Stimulated activated CD8-positive, alpha-beta memory T cell treated with anti-CD3 and anti-CD28 coated beads, Interleukin-15, amount 100 ng/mL, for 1 hour (primary cell): ENCODE measurements around the gene NTN3.
"Not testable (repeated sequence)": the region's sequence is repeated elsewhere in the genome, so short reads cannot be mapped to it uniquely, and the experiment has no call there.

Source experiments
- DNase-seq: peaks from one replicate; pipeline ENCODE4 v3.0.0-alpha.2; 2020; ENCODE audit warnings: low read depth

Gene NTN3

DNA sequence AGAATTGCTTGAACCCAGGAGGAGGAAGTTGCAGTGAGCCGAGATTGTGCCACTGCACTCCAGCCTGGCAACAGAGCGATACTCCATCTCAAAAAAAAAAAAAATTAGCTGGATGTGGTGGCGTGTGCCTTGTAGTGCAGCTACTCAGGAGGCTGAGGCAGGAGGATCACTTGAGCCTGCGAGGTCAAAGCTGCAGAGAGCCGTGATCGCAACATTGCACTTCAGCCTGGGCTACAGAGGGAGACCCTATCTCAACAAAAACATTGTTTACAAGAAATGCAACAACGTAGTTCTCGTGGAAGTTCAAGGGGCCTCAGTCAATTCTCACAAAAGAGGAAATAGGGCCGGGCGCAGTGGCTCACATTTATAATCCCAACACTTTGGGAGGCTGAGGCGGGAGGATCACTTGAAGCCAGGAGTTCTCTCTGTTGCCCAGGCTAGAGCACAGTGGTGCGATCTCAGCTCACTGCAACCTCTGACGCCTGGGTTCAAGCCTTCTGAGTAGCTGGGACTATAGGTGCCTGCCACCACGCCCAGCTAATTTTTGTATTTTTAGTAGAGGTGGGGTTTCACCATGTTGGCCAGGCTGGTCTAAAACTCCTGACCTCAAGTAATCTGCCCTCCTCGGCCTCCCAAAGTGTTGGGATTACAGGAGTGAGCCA is 29.8 kb upstream of the NTN3 start:
- DNase-seq = not testable (repeated sequence)

DNA sequence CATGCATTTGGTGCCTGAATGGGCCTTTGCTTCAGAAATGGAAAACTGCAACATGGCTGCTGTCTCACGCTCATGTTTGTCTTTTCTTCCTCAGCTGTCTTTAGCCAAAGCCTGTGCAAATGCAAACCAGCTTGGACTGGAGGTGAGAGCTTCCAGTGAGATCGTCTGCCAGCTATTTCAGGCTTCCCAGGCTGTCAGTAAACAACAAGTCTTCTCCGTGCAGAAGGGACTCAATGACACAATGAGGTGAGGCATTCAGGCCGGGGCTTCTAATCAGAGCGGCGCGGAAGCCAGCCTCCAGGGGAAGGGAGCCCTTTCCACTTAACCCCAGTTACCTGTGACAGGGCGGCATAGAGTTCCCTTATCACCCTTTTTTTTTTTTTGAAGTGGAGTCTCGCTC is 27.5 kb upstream of the NTN3 start:
- DNase-seq = no peak

DNA sequence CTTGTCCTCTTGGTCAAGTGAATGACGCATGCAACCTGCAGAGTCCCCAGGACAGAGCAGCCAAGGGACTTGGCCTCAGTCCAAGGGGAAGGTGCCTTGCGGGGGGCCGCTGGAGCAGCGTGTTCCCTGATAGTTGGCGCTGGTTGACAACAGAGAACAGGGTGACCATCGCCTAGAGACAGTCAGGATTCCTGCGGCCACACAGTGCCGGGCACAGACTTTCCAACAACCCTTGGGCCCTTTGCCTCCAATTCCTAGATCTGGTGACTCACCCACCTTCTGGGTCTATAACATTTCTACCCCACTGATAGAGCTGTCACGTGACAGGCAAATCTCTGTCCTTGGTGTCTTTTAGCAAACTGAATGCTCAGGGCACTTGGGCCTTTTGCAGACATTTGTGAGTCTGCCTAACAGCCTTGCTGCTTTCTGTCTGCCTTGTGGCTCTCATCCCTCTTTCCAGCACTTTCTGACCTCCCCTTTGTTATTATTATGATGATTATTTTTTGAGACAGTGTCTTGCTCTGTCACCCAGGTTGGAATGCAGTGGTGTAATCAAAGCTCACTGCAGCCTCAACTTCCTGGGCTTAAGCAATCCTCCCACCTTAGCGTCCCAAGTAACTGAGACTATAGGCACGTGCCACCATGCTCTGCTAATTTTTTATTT is 23.0 kb upstream of the NTN3 start:
- DNase-seq = no peak

DNA sequence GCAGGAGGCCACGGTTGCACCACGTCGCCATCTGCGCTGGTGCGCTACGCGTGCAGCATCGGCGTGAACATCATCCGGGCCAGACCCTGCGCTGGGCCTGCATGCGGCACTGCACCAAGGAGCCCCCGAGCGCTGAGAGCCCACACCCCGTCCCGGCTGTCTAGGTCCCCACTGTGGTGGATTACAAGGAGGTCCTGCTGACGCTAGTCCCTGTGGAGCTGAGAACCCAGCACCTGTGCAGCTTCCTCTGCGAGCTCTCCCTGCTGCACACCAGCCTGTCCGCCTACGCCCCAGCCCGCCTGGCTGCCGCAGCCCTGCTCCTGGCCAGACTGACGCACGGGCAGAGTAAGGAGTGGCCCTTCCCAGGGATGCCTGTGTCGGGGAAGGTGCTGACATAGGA is 22.0 kb upstream of the NTN3 start:
- no peak for DNase-seq

DNA sequence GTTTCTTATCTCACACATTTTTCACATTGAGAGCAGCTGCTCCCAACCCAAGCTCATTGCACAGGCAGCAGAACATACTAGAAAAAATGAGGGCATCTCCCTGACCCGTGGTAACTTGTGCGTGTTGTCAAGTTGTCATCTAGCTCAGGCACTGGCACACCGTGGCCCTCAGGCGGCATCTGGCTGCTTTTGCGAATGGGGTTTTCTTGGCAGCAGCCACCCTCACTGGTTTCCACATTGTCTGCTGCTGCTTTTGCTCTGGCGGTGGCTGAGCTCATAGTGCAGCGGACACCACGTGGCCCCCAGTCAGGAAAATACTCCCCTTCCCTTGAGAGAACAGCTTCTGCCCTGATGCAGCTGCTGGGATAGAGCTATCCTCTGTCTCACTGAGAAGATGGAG is 20.6 kb upstream of the NTN3 start:
- DNase-seq = no peak

DNA sequence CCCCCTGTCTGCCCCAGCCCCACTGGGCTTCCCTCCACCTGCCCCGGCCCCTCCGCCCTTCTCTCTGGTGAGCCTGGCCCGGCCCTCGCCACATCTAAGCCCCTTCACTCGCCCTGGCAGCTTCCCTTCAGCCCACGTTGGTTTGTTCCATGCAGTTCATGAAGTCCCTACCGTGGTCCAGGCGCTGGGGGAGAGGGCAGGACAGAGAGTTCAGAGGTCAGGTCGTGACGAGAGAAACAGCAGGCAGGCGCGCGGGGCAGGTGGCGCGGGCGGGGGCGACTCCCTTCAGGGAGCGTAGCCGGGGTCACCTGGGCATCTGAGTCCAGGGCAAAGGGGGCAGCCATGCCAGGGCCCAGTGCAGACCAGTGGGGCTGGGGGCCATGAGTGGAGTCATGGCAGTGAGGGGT is 20.1 kb upstream of the NTN3 start:
- no peak for DNase-seq

DNA sequence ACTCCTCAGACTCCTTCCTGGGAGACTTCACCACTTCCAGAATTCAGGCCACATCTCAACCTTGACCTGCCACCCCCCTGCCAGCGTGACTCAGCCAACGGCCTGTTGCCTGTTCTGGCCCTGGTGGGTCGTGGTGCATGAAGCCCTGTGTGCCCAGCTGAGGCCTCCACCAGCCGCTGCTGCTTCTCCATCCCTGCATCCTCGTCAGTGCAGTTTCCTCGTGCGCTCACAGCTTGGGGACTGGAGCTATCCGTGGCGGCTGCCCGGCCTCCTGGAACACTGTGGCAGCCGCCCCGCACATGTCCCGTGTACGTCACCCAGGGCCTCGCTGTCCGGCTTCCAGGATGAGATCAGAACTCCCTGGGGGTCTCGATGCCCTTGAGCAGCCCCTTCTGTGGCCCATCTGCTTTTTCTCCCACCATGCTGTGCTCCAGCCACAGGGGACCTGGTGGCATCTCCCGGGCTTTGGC is 19.2 kb upstream of the NTN3 start:
- no peak for DNase-seq

DNA sequence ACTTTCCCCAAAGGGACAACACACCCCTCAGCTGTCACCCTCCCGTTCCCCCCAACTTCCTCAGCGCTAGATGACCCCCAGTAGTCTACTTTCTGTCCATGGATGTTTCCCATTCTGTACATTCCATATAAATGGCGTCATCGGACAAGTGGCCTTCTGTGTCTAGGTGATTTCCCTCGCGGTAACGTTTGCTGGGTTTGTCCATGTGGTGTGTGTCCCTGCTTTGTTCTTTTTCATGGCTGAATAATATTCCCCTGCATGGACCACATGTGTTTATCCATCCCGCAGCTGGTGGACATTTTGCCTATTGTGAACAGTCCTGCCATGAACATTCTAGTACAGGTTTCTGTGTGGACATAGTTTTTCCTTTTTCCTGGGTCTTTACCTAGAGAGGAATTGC is 18.4 kb upstream of the NTN3 start:
- DNase-seq = no peak

DNA sequence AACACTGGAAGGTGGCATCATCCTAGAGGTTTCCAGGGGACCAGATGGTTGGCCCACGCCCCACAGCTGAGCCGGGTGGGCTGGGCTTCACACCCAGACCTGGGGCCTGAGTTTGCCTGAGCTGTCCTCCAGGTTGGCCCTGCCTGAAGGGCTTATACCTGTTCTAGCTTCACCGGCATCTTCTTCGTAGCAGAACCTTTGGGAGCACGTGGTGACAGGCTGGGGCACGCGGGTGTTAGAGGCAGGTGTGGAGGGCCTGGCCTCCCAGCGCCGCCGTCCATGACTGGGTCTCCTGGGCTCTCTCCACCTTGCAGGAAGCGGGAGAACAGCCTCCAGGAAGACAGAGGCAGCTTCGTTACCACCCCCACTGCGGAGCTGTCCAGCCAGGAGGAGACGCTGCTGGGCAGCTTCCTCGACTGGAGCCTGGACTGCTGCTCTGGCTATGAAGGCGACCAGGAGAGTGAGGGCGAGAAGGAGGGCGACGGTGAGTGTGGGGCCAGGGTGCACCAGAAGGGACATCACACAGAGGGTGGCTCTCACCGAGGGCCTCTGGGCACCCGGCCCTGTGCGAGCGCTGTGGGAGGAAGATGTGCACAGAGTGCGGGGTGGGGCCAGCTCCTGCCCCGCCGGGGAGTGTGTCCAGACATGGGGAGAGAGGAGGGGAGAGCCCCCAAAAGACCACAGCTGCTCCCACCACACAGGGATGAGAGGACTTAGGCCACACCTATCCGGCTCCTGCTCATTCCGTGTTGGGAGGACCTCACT is 15.8 kb upstream of the NTN3 start:
- DNase-seq = no peak

DNA sequence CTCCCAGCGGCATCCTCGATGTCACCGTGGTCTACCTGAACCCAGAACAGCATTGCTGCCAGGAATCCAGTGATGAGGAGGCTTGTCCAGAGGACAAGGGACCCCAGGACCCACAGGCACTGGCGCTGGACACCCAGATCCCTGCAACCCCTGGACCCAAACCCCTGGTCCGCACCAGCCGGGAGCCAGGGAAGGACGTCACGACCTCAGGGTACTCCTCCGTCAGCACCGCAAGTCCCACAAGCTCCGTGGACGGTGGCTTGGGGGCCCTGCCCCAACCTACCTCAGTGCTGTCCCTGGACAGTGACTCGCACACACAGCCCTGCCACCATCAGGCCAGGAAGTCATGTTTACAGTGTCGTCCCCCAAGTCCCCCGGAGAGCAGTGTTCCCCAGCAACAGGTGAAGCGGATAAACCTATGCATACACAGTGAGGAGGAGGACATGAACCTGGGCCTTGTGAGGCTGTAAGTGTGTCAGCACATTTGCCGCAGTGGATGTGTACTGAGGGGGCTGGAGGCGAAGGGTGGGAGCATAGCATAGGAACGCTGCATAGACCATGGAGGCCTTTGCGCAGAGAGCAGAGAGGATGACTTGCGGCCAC is 14.4 kb upstream of the NTN3 start:
- no peak for DNase-seq

DNA sequence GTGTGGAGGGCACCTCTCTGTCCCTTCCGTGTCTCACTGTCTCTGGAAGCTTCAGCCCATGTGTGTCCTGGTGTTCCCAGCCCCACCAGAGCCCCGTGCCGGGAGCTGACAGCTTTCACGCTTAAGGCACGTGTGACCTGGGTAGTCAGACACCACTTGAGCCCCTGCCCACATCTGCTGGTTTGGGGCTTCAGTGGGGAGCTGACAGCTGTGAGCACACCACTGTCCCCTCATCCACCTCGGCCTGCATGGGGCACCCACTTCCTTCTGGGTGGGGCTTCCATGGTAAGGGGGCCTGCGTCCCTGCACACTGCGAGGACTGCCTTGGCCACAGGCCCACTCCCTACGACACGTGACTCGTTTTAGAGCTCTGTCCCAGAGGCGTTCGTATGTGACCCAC is 13.8 kb upstream of the NTN3 start:
- DNase-seq = no peak

DNA sequence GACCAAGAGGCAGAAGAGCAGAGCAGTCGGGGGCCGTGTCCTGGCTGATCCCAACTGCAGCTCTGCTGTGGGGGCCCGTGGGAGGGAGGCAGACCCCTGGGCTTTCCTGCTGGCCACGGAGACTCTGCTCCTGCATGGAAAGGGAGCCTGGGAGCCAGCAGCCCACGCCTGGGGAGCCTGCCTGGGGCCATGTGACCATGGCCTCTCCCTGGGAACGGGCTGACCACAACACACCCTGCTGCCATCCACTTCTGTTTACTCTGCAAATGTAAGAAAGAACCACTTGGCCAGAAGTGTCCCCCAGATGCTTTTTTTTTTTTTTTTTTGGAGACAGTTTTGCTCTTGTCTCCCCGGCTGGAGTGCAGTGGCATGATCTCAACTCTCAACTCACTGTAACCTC is 13.2 kb upstream of the NTN3 start:
- no peak for DNase-seq

DNA sequence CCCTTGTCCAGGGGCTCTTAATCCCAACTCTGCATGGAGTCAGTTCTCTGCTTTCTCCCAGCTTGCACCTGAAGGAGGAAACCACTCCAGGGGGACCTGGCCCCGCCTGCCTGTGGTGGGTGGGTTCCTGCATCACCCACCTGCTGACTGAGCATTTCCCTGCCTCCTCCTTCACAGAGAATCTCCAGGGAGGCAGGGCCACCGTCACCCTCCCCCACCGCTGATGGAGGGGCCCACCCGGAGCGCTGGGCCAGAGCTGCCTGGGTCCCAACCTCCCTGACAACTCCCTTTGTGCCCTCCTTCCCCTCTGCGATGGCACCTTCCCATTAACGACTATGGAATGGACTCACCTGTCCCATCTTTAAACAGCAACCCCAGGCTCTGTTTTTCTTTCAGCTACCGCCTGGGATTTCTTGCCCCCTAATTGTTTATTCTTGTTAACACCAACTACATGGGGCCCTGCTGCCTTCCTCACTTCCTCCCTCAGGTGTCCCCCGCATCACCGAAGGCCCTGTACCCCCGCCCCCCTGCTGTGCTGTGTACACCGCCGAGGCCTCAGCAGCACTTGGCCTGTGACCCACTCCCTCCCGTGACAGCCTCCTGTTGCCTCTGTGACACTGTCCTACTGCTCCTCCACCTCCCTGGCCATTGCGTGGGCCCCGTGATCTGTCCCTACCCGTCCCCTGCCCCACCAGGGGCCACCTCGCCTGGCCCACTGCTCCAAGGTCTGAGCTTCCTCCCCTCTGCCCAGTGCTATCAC is 12.0 kb upstream of the NTN3 start:
- no peak for DNase-seq

DNA sequence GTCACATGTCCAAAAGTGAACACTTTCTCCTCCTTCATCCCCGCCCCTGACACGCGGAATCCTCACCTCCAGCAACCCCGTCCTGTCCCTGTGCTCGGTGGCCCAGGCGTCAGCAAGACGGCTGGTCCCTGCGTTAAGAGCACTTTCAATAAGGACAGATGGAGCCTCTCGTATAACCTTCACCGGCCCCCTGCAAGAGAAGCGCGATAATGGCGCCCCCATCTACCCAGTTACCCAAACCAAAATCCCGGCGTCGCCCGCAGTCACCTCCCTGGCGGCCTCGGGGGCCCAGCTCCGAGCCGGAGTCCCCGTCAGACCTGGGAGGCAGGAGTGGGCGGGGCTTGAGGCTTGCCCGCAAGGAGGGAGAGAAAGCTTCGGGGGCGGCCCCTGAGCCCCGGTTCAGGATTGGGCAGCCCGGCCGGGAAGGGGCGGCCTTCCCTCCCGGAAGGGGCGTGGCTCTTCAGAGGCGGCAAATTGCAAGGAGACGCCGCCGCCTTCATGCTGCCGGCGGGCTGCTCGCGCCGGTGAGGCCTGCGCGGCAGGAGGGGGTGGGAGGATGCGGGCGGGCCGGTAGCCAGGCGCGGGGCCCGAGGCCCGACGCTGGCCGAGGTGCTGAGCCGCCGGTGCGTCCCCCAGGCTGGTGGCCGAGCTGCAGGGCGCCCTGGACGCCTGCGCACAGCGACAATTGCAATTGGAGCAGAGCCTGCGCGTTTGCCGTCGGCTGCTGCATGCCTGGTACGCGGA is 11.3 kb upstream of the NTN3 start, which contains the start of gene TEDC2:
TSS of gene TEDC2 (plus strand) at position 463 of the 744 bp plus-strand sequence. CDS start at position 499, 36 bp downstream.
- peak; percentile 95 for DNase-seq

DNA sequence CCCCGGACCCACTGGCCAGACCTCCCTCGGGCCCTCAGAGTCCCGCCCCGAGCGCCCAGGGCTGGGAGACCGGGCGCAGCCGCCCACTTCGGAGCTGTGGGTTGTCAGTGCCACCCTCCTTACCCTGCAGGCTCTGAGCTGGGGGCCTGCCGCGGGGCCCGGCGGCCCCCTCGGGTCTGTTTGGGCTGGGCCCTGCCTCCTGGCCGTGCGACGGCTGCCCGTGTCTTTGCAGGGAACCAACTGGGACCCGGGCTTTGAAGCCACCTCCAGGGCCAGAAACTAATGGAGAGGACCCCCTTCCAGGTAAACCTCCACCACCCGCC is 10.7 kb upstream of the NTN3 start:
- DNase-seq = no peak

DNA sequence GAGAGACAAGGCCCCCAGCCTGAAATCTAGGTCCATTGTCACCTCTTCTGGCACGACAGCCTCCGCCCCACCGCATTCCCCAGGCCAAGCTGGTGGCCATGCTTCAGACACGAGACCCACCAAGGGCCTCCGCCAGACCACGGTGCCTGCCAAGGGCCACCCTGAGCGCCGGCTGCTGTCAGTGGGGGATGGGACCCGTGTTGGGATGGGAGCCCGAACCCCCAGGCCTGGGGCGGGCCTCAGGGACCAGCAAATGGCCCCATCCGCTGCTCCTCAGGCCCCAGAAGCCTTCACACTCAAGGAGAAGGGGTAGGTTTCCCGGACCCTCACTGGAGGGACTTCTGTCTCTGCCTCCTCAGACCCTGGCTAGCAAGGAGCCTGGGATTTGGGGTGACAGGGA is 10.2 kb upstream of the NTN3 start:
- DNase-seq = no peak

DNA sequence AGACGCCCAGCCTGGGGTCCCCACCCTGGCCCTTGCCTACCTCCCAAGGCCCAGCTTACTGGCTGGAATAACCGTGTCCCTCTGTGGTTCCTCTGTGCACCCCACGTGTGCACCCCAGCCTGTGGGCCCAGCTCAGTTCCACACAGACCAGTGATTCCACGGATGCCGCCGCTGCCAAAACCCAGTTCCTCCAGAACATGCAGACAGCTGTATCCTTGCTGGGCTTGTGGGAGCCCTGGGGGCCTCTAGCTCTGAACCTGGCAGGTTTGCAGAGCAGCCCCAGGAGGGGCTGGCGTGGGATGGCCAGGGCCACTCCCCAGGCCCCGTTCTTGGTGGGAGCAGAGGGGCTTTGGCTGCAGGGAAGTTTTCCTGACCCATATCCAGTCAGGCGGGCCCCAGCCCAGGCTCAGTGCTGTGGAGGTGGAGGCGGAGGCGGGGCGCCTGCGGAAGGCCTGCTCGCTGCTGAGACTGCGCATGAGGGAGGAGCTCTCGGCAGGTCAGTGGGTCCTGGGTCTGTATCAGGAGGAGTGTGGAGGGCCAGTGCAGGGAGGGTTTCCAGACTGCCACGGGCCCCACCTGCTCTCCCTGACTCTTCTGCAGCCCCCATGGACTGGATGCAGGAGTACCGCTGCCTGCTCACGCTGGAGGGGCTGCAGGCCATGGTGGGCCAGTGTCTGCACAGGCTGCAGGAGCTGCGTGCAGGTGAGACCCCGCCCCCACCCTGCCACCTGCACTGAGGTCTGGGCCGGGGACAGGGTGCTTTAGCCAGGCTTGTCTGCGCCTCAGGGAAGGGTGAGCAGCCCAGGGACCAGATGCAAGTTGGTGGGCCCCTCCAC is 8.8 kb upstream of the NTN3 start:
- no peak for DNase-seq

DNA sequence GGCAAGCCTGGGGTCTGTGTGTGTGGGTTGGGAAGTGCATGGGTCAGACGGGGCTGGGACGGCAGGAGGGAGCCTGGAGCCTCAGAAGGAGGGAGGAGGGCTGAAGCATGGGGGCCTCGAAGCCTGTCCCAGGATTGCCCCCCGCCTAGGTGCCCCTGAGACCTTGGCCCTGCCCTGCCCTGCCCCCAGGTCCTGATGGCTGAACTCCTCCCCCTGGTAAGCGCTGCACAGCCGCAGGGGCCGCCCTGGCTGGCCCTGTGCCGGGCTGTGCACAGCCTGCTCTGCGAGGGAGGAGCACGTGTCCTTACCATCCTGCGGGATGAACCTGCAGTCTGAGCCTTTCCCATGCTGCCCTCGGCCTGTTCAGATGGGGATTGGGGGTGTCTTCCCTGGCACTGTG is 6.8 kb upstream of the NTN3 start:
- DNase-seq = no peak

DNA sequence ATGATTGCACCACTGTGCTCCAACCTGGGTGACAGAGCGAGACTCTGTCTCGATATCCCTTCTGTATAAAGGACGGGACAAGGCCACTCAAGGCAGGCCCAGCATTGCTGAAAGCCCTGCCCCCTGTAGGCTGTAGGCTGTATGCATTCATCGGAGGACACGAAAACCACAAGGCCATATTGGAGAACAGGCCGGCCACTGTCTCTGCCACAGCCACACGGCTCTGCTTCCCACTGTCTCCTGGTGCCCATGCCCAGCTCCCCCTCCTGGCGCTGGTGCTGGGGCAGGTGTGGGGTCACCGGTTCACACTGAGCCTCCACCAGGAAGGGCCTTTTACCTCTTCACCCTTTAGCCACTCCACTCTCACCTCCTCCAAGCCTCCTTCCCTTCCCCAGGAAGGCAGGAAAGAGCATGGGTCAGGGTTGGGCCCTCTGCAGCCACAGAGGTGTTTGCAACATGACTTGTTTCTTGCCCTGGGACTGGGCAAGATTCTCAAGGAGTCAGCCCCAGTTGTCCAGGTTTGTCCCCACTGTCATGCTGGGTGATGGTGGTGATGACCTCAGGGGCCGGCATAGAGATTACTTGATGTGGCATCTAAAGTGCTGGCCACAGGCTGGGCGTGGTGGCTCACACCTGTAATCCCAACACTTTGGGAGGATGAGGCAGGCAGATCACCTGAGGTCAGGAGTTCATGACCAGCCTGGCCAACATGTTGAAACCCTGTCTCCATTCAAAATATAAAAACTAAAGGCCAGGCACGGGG is 5.3 kb upstream of the NTN3 start:
- no peak for DNase-seq
